ENCODE results near the gene ANKRD24.

DNA sequence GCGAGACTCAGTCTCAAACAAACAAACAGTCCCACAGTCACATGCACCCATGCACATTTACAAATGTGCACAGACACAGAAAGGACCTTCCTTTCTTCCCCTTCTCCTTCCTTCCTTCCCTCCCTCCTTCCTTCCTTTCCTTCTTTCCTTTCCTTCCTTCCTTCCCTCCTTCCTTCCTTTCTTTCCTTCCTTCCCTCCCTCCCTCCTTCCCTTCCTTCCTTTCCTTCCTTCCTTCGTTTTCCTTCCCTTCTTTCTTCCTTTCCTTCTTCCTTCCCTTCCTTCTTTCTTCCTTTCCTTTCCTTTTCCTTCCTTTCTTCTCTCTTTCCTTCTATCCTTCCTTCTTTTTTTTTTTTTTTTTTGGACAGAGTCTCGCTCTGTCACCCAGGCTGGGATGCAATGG lies 30.6 kb downstream of the ANKRD24 start:
- TF ChIP-seq, protein P1, sequence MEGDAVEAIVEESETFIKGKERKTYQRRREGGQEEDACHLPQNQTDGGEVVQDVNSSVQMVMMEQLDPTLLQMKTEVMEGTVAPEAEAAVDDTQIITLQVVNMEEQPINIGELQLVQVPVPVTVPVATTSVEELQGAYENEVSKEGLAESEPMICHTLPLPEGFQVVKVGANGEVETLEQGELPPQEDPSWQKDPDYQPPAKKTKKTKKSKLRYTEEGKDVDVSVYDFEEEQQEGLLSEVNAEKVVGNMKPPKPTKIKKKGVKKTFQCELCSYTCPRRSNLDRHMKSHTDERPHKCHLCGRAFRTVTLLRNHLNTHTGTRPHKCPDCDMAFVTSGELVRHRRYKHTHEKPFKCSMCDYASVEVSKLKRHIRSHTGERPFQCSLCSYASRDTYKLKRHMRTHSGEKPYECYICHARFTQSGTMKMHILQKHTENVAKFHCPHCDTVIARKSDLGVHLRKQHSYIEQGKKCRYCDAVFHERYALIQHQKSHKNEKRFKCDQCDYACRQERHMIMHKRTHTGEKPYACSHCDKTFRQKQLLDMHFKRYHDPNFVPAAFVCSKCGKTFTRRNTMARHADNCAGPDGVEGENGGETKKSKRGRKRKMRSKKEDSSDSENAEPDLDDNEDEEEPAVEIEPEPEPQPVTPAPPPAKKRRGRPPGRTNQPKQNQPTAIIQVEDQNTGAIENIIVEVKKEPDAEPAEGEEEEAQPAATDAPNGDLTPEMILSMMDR (IDR thresholded peaks at IDR 0.05) = no peak
- TF ChIP-seq ZFX (IDR thresholded peaks at IDR 0.05; ENCODE audit: borderline replicate concordance) = no peak

All from 22Rv1 (cell line).